ELR (cell line): ENCODE measurements around the gene SHANK1.
"Not testable (repeated sequence)": the region's sequence is repeated elsewhere in the genome, so short reads cannot be mapped to it uniquely, and the experiment has no call there.

Experiments used
- DNase-seq: peaks from one replicate; pipeline ENCODE4 v3.0.0-alpha.2; 2015; ENCODE audit warnings: low read depth

SHANK1 gene

GRCh38 chr19:50719566-50719965 lies at the start of gene SHANK1:
Gene SHANK1 (minus strand): TSS chr19:50719802. CDS start chr19:50716919, 2,883 bp downstream.
- peak; percentile 20 for DNase-seq

DNA sequence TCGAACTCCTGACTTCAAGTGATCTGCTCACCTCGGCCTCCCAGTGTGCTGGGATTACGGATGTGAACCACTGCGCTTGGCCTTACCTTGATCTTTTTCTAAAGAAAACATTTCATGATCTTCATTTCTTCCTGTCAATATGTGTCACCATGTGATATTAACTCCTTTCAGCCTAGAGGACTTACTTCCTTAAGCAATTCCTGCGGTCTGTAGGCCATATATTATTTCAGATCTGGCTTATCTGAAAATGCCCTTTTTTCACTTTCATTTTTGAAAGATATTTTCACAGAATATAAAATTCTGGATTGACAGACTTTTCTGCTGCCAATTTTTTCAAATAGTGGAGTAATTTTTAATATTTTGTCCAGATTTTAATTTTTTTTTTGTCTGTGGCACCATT lies 48.7 kb upstream of the SHANK1 start:
- DNase-seq, result no peak

DNA sequence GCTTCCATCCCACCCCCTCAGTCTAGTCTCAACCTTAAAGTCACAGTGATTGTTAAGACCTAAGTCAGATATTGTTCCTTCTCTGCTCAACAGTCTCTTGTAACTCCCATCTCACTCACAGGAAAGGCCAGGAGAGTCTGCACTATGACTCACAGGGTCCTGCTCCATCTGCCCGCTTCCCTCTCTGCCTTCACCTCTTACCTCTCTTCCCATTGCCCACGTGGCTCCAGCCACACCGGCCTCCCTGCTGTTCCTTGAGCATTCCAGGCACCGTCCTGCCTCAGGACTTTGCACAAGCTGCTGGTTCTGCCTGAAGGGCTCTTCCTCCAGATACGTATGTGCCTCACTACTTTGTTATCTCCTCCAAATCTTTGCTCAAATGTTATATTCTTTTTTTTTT lies 47.7 kb upstream of the SHANK1 start:
- peak; percentile 42 for DNase-seq

GRCh38 chr19:50766746-50767145 lies 47.1 kb upstream of the SHANK1 start:
- DNase-seq, result not testable (repeated sequence)

DNA sequence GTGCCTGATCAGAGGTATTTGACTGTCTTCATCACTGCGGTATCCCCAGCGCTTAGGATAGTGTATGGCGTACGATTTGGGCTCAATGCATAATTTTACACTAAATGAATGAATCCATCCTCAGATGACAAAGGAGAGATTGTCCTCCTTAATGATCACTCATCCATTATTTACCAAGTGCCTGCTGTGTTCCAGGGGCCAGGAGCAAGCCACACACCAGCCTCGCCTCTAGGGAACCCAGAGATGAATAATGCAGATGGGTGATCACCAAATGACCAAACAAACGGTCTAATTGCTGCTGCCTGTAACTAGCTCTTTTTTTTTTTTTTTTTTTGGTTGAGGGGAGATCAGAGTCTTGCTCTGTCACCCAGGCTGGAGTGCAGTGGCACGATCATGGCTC lies 44.8 kb upstream of the SHANK1 start:
- DNase-seq, result no peak

- not testable (repeated sequence) for DNase-seq
Observed at GRCh38 chr19:50763521-50763920, 43.9 kb upstream of the SHANK1 start.

DNA sequence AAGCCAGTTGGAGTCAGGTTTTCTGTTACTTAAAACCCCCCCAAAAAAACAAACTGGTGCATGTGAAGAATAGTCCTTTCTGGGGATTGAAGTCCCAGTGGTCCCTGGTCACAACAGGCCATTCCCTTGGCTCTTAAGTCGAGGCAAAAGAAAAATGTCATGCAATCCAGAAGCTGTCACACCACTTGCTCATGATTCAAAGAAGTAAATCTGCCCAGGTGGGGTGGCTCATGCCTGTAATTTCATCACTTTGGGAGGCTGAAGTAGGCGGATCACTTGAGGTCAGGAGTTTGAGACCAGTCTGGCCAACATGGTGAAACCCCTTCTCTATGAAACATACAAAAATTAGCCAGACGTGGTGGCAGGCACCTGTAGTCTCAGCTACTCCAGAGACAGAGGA lies 41.9 kb upstream of the SHANK1 start:
- DNase-seq, result not testable (repeated sequence)

DNA sequence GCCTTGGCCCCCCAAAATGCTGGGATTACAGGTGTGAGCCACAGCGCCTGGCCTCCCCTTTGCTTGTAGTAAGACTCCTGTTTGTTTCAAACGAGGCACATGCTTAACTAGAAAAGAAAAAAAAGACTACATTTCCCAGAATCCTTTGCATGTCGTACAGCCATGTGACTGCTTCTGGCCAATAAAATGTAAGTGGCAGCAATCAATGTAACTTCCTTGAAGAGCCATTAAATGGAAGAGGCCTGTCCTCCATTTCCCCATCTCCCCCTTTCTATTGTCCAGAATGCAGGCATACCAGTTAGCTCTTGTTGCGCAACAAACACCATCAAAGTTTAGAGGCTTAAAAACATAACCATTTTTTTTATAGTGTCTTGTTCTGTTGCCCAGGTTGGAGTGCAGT lies 40.3 kb upstream of the SHANK1 start:
- peak; percentile 64 for DNase-seq

DNA sequence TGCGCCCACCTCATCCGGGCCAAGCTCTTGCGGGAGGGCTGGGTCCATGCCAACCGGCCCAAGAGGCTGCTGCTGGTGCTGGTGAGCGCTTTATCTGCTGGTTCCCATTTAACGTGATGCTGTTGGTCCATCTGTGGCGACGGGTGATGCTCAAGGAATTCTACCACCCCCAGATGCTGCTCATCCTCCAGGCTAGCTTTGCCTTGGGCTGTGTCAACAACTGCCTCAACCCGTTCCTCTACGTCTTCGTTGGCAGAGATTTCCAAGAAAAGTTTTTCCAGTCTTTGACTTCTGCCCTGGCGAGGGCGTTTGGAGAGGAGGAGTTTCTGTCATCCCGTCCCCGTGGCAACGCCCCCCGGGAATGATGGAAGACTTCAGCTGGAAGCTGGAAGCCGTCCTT lies 39.5 kb upstream of the SHANK1 start:
- not testable (repeated sequence) for DNase-seq

DNA sequence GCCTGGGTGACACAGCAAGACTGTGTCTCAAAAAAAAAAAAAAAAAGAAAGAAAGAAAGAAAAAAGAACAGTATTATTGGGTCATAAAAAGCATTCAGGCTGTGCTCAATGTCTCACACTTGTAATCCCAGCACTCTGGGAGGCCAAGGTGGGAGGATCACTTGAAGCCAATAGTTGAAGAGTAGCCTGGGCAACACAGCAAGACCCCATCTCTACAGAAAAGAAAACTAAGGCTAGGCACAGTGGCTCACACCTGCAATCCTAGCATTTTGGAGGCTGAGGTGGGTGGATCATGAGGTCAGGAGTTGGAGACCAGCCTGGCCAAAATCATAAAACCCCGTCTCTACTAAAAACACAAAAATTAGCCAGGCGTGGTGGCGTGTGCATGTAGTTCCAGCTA lies 38.0 kb upstream of the SHANK1 start:
- DNase-seq, result not testable (repeated sequence)

DNA sequence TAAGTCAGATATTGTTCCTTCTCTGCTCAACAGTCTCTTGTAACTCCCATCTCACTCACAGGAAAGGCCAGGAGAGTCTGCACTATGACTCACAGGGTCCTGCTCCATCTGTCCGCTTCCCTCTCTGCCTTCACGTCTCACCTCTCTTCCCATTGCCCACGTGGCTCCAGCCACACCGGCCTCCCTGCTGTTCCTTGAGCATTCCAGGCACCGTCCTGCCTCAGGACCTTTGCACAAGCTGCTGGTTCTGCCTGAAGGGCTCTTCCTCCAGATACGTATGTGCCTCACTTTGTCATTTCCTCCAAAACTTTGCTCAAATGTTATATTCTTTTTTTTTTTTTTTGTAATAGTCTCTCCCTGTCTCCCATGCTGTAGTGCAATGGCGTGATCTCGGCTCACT lies 36.6 kb upstream of the SHANK1 start:
- peak; percentile 44 for DNase-seq

GRCh38 chr19:50753879-50754278 lies 34.3 kb upstream of the SHANK1 start:
- no peak for DNase-seq

DNA sequence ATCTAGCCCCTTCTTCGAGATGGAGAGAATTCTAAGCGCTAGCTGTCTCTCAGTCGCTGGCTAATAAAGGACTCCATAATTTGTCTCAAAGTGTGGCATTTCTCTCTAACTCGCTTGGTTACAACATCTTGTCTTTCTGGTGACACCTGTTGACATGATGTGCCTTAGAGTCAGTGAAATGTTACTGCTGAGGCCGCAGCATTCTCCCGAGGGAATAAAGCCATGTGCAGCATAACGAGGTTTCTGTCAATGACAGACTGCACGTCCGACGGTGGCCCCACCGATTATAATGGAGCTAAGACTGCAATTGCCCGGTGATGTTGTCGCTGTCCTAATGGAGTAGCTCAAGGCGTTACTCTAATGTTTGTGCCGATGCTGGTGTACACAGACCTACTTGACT lies 30.4 kb upstream of the SHANK1 start:
- DNase-seq, result no peak

GRCh38 chr19:50749490-50749889 lies 29.9 kb upstream of the SHANK1 start:
- DNase-seq, result no peak

- not testable (repeated sequence) for DNase-seq
Observed at GRCh38 chr19:50747141-50747540, 27.5 kb upstream of the SHANK1 start.

GRCh38 chr19:50745221-50745620 lies 25.6 kb upstream of the SHANK1 start:
- no peak for DNase-seq

DNA sequence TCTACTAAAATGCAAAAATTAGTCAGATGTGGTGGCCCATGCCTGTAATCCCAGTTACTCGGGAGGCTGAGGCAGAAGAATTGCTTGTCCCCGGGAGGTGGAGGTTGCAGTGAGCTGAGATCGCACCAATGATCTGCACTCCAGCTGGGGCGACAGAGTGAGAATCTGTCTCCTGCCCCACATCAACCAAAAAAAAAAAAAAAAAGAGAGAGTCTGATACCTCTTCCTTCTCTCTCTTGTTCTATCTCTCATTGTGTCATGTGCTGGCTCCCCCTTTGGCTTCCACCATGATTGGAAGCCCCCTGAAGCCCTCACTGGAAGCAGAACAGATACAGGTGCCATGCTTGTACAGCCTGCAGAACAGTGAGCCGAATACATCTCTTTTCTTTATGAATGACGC lies 23.9 kb upstream of the SHANK1 start:
- no peak for DNase-seq

- DNase-seq, result no peak
Observed at GRCh38 chr19:50741179-50741933, 21.8 kb upstream of the SHANK1 start.

GRCh38 chr19:50739914-50740426 lies 20.4 kb upstream of the SHANK1 start:
- no peak for DNase-seq

- no peak for DNase-seq
Observed at GRCh38 chr19:50739132-50739913, 19.7 kb upstream of the SHANK1 start.

GRCh38 chr19:50736338-50736737 lies 16.7 kb upstream of the SHANK1 start:
- no peak for DNase-seq

DNA sequence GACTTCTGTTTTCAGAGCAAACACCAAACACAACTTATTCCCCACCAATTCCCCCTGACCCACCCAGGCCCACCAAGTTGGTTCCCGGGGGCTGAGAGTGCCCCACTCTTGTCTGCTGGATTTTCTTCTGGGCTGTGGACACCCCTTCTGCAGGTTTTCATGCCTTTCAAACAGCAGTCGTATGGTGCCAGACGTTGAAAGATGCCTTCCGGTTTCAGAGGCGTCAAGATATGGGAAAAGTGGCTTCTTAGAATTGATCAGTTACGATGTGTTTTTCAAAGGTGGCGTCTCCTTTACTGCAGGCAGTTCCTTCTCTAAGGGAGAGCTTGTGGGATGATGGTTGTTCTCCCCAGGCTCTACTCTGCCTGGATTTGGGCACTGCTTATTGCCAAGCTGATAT lies 16.3 kb upstream of the SHANK1 start:
- no peak for DNase-seq

DNA sequence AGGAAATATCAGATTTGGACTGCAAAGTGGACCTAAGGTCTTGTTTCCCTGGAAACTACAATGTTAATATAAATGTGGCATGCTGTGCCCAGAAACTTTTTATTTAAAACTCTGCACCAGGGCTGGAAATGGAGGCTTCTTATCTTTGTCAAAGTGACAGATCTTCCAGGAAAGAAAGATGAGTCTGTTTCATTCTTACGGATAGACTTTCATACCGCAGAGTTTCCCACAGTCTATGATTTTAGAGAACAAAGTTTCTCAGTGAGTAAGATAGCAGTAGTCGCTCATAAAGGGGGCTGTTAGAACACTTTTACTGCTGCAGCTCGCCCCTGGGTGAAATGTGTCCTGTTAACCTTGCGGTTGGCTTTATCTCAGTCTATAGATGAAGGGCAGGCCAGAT lies 10.3 kb upstream of the SHANK1 start:
- DNase-seq, result no peak
